HAP-1 (cell line): ENCODE results near the gene HUNK.
A peak's percentile ranks its signal among the peaks of the same experiment; 100 is the strongest.
"Not testable (repeated sequence)": the region's sequence is repeated elsewhere in the genome, so short reads cannot be mapped to it uniquely, and the experiment has no call there.

ENCODE experiments used
- DNase-seq, 2 experiments: peaks; one replicate each; pipeline ENCODE4 v3.0.0-alpha.2; 2016 to 2020; ENCODE audit warnings: low spot score in 2 of 2
- H3K27me3 ChIP-seq: fragments of 250-450 bp; sonication (Bioruptor Pico); 2 replicates; pipeline ENCODE4 v1.5.1; 2020; ENCODE audit warnings: low read depth, mild to moderate bottlenecking, moderate library complexity
- H3K36me3 ChIP-seq: fragments of 250-450 bp; sonication (Bioruptor Pico); replicated peaks from 2 replicates; pipeline ENCODE4 v1.5.1; 2020; ENCODE audit warnings: mild to moderate bottlenecking
- H3K4me1 ChIP-seq: fragments of 250-450 bp; sonication (Bioruptor Pico); 2 replicates; pipeline ENCODE4 v1.5.1; 2020; ENCODE audit warnings: mild to moderate bottlenecking
- H3K4me3 ChIP-seq: fragments of 250-450 bp; sonication (Bioruptor Pico); 2 replicates; pipeline ENCODE4 v1.5.1; 2020; ENCODE audit warnings: mild to moderate bottlenecking, moderate library complexity
- H3K9me3 ChIP-seq: fragments of 250-450 bp; sonication (Bioruptor Pico); 2 replicates; pipeline ENCODE4 v1.5.1; 2020; ENCODE audit warnings: mild to moderate bottlenecking, moderate library complexity
- in situ Hi-C: fragments of 300-500 bp; cut with MboI; formaldehyde crosslinking; loops from 3 replicates; pipeline ENCODE4 v1.14.3; 2020; ENCODE audit warnings: low sequenced_read_pairs, inconsistent platforms, mixed read lengths

Gene HUNK

GRCh38 chr21:31855180-31855579, 17.6 kb upstream of the HUNK start:
- Histone ChIP-seq H3K36me3 (no peaks in the 10 kb centered on the region), H3K4me1 (no peaks in the 10 kb centered on the region), H3K9me3 (no peaks in the 10 kb centered on the region), H3K4me3 (no peak overlapping the region), H3K27me3 (no peaks in the 10 kb centered on the region)
- in situ Hi-C loops: no loop called here
- DNase-seq: no peak

GRCh38 chr21:31857096-31857495, 15.7 kb upstream of the HUNK start:
- in situ Hi-C loops: no loop called here
- Histone ChIP-seq H3K9me3 (no peaks in the 10 kb centered on the region), H3K4me3 (no peak overlapping the region), H3K36me3 (no peaks in the 10 kb centered on the region), H3K27me3 (no peaks in the 10 kb centered on the region), H3K4me1 (no peaks in the 10 kb centered on the region)
- no peak for DNase-seq

GRCh38 chr21:31857631-31858030, 15.2 kb upstream of the HUNK start:
- H3K4me3 ChIP-seq, H3K36me3 ChIP-seq, H3K9me3 ChIP-seq, in situ Hi-C loops, H3K27me3 ChIP-seq, DNase-seq, H3K4me1 ChIP-seq: not testable (repeated sequence)

- Histone ChIP-seq H3K4me1 (no peaks in the 10 kb centered on the region), H3K27me3 (no peaks in the 10 kb centered on the region), H3K9me3 (no peaks in the 10 kb centered on the region), H3K4me3 (no peak overlapping the region), H3K36me3 (no peaks in the 10 kb centered on the region)
- in situ Hi-C loops: loop anchor here (10.0 kb wide), 1 partner anchor 404 kb away; no protein-coding TSS in a partner anchor
- no peak for DNase-seq
Measured at GRCh38 chr21:31860851-31861250, 12.0 kb upstream of the HUNK start.

GRCh38 chr21:31862078-31862477, 10.7 kb upstream of the HUNK start:
- H3K4me3 ChIP-seq: no peak overlapping the region
- DNase-seq: no peak
- in situ Hi-C loops: loop anchor here (10.0 kb wide), 1 partner anchor 403 kb away; no protein-coding TSS in a partner anchor

GRCh38 chr21:31865429-31865970, 7.3 kb upstream of the HUNK start:
- H3K4me1 ChIP-seq: no peaks in the 10 kb centered on the region
- DNase-seq: no peak
- in situ Hi-C loops: loop anchor here (10.0 kb wide), 1 partner anchor 399 kb away; no protein-coding TSS in a partner anchor
- no peaks in the 10 kb centered on the region; the same call in 1 of the 2 replicates for H3K27me3 ChIP-seq
- no peaks in the 10 kb centered on the region for H3K36me3 ChIP-seq
- H3K4me3 ChIP-seq: no peak overlapping the region
- H3K9me3 ChIP-seq: no peaks in the 10 kb centered on the region

More at GRCh38 chr21:31862078-31862477, 10.7 kb upstream of the HUNK start:
- Histone ChIP-seq H3K9me3 (no peaks in the 10 kb centered on the region), H3K4me1 (no peaks in the 10 kb centered on the region), H3K36me3 (no peaks in the 10 kb centered on the region), H3K27me3 (no peaks in the 10 kb centered on the region)

- H3K4me3 ChIP-seq: no peak overlapping the region
- peak; percentile 52 to 92 for DNase-seq
- H3K4me1 ChIP-seq: no peaks in the 10 kb centered on the region
- in situ Hi-C loops: loop anchor here (10.0 kb wide), 1 partner anchor 399 kb away; no protein-coding TSS in a partner anchor
- H3K27me3 ChIP-seq: no peaks in the 10 kb centered on the region; the same call in 1 of the 2 replicates
- no peaks in the 10 kb centered on the region for H3K36me3 ChIP-seq
- H3K9me3 ChIP-seq: no peaks in the 10 kb centered on the region
Measured at GRCh38 chr21:31866077-31866511, 6.7 kb upstream of the HUNK start.

- no peak for DNase-seq
- no peaks in the 10 kb centered on the region; the same call in 1 of the 2 replicates for H3K27me3 ChIP-seq
- H3K9me3 ChIP-seq: no peaks in the 10 kb centered on the region
- no peak overlapping the region for H3K4me3 ChIP-seq
- no peaks in the 10 kb centered on the region for H3K4me1 ChIP-seq
- in situ Hi-C loops: loop anchor here (10.0 kb wide), 1 partner anchor 395 kb away; no protein-coding TSS in a partner anchor
- no peaks in the 10 kb centered on the region for H3K36me3 ChIP-seq
Measured at GRCh38 chr21:31869750-31870149, 3.1 kb upstream of the HUNK start.

- Histone ChIP-seq H3K4me3 (no peak overlapping the region), H3K4me1 (peaks cover 4% of the 10 kb centered on the region), H3K36me3 (no peaks in the 10 kb centered on the region), H3K9me3 (no peaks in the 10 kb centered on the region), H3K27me3 (no peaks in the 10 kb centered on the region; the same call in 1 of the 2 replicates)
- no peak for DNase-seq
- in situ Hi-C loops: no loop called here
Measured at GRCh38 chr21:31870472-31871193, 2.2 kb upstream of the HUNK start.

- H3K4me3 ChIP-seq, in situ Hi-C loops, H3K9me3 ChIP-seq, H3K4me1 ChIP-seq, DNase-seq, H3K36me3 ChIP-seq, H3K27me3 ChIP-seq: not testable (repeated sequence)
Measured at GRCh38 chr21:31871371-31871770, 1.4 kb upstream of the HUNK start.

- in situ Hi-C loops: no loop called here
- no peaks in the 10 kb centered on the region; the same call in 1 of the 2 replicates for H3K27me3 ChIP-seq
Measured at GRCh38 chr21:31872072-31872451, 758 bp upstream of the HUNK start.

GRCh38 chr21:31873275-31873695, 465 bp downstream of the HUNK start:
- peak in 1 of 2 experiments; percentile 66 for DNase-seq
- Histone ChIP-seq H3K4me1 (peaks cover 4% of the 10 kb centered on the region), H3K4me3 (peak overlapping the region; percentile 72), H3K9me3 (no peaks in the 10 kb centered on the region), H3K27me3 (no peaks in the 10 kb centered on the region; the same call in 1 of the 2 replicates), H3K36me3 (no peaks in the 10 kb centered on the region)
- in situ Hi-C loops: no loop called here

More at GRCh38 chr21:31872072-31872451, 758 bp upstream of the HUNK start:
- peak overlapping the region; percentile 72 for H3K4me3 ChIP-seq
- no peak for DNase-seq
- no peaks in the 10 kb centered on the region for H3K9me3 ChIP-seq
- H3K4me1 ChIP-seq: peaks cover 4% of the 10 kb centered on the region
- H3K36me3 ChIP-seq: no peaks in the 10 kb centered on the region

- Histone ChIP-seq H3K9me3 (no peaks in the 10 kb centered on the region), H3K4me1 (peaks cover 4% of the 10 kb centered on the region), H3K4me3 (peak overlapping the region; percentile 72), H3K36me3 (no peaks in the 10 kb centered on the region), H3K27me3 (no peaks in the 10 kb centered on the region; the same call in 1 of the 2 replicates)
- in situ Hi-C loops: no loop called here
- peak; percentile 57 to 87 for DNase-seq
Measured at GRCh38 chr21:31873696-31874599, 1.1 kb downstream of the HUNK start.
